ENCODE data around the gene HMMR.

GRCh38 chr5:163451489-163451888, 8.9 kb upstream of the HMMR start:
- TF ChIP-seq CTCF (IDR thresholded peaks at IDR 0.05) (no peak), POLR2A (IDR thresholded peaks at IDR 0.05) (no peak)
